NCI-H2171 treated with DMSO at 0.1 percent for 48 hours (cell line): ENCODE measurements around the gene LILRA6.
"Not testable (repeated sequence)": the region's sequence is repeated elsewhere in the genome, so short reads cannot be mapped to it uniquely, and the experiment has no call there.

Experiments used
- DNase-seq: peaks from one replicate; lab custom pipeline; 2025; lab: John Stamatoyannopoulos, UW

LILRA6 gene

GRCh38 chr19:54262470-54262869 is 19.9 kb upstream of the LILRA6 start:
- DNase-seq, result no peak

DNA sequence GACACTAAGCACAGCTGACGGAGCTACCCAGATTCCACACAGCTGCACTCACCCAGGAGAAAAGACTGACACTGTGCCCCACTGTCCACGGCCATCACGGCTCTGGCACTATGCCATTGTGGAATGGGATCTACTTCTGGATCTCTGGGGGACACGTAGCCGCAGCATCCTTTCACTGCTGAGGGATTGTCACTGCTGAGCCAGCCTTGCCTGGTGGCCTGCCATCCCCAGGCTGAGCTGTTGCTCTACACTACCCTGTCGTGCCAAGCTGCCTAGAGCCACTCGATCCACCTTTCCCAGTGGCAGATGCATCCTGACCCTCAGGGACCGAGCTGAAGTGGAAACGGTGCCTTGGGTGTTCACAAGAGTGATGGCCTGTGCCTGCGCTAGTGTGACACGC is 19.5 kb upstream of the LILRA6 start:
- DNase-seq, result no peak

GRCh38 chr19:54257116-54257480 is 14.5 kb upstream of the LILRA6 start, which contains the start of gene LILRB5:
LILRB5 (minus strand) TSS chr19:54257273; CDS start chr19:54257193, 80 bp downstream.
- no peak for DNase-seq

DNA sequence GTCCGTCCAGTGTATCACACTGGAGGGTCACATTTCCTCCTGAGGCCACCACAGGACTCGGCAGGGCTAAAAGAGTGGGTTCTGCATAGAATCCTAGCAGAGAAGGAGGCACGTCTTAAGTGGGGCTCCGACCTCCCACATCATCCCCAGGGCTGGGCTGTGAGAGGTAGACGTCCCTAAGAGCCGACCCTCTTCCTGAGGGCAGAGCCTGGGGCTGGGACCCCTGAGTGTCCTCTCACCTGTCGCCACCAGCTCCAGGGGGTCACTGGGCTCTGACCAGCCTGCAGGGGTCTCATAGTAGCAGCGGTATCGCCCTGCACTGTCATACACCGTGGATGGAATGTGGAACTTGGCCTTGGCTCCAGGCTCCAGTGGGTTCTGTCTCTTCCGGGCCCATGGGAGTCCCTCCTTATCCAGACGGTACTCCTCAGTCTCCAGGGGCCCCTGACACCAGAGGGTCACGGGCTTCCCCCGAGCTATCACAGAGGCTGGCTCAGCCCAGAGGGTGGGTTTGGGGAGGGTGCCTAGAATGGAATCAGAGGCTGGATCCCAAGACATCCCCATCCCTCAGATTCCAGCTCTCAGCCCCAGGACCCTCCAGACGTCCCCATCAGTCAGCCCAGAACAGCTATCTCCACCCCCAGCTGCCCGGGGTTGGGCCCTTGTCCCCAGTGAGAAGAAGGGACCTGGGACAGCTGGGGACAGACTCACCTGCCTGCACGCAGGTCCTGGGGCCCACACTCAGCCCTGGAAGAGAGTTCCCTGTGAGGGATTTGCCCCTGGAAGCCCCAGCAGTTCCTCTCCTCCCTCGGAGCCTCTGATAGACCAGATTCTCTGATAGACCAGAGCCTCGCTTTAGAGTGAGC is 13.9 kb upstream of the LILRA6 start:
- no peak for DNase-seq

DNA sequence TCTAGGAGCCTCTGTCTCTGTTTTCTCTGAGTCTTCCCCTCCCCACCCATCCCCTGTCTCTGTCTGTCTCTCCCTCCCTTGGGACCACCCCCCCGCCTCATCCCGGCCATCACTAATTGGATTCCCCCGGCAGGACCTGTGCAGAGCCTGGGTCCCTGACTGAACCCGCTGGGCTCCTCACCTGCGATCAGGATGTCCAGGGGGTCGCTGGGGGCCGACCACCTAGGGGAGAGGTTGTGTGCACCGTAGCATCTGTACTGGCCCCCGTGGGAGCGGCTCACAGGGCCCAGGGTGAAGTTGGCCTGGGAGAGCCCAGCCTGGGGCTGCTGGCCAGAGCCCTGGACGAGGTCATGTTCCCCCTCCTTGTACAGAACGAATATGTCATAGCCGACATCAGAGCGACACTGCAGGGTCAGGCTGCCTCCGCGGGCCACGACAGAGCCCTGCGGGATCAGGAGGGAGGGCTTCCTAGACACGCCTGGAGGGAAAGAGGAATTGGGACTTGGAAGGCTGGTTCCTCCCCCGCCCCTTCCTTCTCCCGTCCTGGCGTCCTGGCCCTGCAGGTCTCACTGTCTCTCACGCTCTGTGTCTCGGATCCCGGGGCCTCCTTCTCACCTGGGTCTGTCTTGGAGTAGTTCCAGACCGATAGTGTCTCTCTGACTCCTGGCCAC is 12.7 kb upstream of the LILRA6 start:
- no peak for DNase-seq

- peak; percentile 29 for DNase-seq
Measured at GRCh38 chr19:54254195-54254906, 11.8 kb upstream of the LILRA6 start.

DNA sequence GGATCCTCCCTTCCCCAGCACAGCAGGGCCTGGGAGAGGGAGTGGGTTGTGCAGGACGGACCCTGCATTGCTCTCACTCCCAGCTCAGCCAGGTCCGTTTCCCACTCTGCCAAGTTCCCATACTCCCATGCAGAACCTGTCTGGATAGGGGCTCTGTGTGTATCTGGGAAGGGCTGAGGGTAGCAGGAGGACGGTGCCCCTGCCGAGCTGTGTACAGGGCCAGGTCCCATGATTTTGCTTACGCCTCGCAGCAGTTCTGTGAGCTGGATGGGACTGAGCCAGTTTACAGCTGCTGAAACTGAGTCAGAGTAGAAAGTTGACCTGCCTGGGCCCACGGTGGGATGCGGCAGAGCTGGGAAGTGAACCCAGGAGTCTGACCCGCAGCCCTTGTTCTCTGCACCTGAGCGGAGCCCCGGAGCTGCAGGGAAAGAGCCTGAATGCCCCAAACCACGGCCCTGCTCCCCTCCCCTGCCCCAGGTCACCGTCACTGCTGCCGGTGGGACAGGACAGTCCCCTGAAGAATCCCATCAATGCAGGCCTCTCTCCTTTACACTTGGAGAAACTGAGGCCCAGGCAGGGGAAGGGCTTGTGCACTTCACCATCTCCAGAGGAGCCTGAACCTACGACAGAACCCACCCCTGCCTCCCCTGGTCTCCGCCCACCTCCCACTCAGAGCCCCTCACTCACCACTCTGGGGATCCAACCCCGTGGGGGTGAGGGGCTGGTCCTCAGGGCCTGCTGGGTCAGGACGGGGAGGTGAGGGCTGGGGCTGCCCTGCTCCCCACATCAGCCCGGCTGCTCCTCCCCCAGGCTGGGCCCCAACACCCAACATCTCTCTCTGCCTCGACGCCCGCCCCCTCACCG is 11.0 kb upstream of the LILRA6 start:
- DNase-seq, result no peak

DNA sequence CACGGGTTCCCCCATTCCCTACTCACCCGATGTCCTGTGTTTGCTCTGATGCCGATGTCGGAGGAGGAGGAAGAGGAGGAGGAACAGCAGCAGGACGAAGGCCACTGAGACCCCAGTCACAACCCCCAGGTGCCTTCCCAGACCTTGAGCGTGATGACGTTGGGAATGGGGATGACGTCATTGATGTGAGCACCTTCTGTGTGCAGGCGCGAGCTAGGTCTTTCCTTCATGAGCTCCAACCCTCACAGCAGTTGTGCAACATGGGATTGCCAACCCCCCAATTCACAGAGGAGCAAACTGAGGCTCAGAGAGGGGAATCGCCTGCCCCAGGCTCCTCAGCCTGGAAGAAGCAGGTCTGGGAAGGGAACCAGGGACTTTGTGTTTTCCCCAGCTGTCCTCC is 10.3 kb upstream of the LILRA6 start:
- no peak for DNase-seq

DNA sequence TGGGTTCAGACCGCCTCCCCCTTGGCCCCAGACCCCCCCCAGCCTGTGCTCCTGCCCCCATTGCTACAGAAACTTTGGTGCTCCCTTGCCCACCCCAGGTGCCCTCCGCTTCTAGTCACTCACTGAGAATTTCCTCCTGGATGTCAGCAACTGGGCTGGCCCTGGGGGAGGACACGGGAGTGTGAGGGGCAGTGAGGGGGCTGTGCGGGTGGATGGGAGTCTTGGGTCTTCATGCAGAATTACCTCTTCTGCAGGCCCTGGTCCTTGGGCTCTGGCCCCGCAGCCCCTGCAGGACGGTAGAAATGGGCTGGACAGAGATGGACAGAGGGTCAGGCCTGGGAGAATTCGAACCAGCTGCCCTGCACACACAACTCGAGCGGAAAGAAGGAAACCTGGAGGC is 9.7 kb upstream of the LILRA6 start:
- no peak for DNase-seq

DNA sequence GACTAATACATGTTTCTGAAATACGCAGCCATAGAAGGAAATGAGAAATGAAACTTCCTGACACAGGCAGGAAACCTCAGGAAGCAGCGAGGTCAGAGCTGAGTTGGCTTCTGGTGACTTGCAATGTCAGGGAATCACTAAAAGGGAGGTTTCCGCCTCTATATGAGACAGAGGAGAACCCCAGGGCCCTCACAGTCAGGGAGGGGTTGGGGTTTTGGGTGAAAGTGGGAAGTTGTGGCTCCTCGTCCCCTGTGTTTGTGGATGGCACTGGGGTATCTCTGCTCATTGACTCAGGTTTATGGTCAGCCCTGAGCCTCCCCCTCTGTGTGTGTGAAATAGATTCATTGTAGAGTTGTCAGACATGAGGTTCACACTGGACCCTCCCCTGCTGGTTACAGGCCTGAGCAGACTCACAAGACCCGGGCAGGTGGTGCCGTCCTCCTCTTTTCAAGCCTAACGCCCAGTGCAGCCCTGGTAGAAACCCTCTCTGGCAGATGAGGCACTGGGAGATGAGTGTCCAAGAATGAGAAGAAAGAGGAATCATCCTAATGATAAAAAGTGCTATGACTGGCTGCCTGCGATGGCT is 5.5 kb upstream of the LILRA6 start:
- no peak for DNase-seq

DNA sequence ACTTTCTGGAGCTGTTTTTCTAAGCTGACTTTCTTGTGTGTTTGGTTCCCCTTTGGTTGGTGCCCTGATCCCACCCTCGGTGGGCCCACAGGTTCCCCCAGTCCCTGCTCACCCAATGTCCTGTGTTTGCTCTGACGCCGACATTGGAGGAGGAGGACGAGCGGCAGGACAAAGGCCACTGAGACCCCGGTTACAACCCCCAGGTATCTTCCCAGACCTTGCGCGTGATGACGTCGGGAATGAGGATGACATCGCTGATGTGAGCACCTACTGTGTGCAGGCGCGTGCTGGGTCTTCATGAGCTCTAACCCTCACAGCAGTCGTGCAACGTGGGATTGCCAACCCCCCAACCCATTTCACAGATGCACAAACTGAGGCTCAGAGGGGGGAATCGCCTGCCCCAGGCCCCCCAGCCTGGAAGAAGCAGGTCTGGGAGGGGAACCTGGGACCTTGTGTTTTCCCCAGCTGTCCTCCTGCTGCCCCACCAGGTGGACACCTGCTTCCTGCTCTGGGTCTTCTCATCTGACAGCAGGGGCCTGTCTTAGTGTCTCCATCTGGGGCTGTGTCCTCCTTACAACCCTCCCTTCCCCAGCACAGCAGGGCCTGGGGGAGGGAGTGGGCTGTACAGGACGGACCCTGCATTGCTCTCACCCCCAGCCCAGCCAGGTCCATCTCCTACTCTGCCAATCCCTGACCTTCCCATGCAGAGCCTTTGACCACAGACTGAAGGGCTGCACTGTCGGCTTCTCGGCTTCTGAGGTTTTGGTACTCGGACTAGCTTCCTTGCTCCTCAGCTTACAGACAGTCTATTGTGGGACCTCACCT is 4.7 kb upstream of the LILRA6 start:
- DNase-seq, result no peak

DNA sequence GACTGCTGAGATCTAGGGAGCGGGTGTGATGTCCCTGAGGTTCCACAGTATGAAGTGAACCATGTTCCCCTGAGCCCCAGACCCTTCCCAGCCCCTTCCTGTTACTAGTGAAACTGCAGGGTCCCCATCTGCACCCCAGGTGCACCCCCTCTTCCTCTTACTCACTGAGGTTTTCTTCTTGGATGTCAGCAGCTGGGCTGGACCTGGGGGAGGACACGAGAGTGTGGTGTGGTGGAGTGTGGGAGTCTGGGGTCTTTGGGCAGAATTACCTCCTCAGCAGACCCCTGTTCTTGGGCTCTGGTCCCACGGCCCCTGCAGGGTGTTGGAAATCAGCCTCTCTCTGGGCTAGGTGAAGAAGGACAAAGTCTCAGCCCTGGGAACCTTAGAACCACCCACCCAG is 3.3 kb upstream of the LILRA6 start:
- DNase-seq, result no peak

- not testable (repeated sequence) for DNase-seq
Measured at GRCh38 chr19:54243809-54244208, 1.2 kb upstream of the LILRA6 start.

- DNase-seq, result not testable (repeated sequence)
Measured at GRCh38 chr19:54242234-54242633, 356 bp downstream of the LILRA6 start.

GRCh38 chr19:54240372-54241336 is 1.9 kb downstream of the LILRA6 start:
- DNase-seq, result not testable (repeated sequence)

DNA sequence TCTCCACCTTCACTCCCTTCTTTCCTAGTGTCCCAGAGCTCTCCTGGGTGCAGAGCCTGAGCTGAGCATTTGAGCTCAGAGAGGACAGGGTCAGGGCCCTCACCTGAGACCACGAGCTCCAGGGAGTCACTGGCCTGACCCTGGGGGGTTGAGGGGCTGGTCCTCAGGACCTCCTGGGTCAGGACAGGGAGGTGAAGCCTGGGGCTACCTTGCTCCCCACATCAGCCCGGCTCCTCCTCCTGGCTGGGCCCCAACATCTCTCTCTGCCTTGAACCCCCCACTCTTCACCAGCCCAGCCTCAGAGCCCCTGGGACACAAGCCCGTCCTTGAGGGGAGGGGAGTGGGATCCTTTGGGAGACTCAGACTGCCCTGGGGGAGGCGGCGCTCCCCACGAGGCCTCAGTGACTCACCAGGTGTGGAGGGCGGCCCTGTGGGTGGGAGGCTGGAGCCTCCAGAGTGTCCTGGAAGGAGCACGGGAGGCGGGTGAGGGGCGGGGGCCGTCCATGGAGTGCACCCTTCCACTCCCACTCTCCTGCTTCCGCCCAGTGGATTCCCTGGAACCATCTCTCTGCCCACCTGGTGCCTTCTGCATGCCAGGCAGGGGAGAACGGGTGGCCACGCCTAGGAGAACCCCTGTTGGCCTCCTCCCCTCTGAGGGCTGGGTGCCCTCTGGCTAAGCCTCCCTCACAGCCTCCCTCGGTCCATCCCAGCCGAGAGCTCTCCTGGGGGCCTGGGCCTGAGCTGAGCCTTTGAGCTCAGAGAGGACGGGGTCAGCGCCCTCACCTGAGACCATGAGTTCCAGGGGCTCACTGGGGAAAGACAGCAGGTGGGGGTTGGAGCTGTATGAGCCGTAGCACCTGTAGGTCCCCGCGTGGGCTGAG is 2.9 kb downstream of the LILRA6 start:
- DNase-seq, result not testable (repeated sequence)

DNA sequence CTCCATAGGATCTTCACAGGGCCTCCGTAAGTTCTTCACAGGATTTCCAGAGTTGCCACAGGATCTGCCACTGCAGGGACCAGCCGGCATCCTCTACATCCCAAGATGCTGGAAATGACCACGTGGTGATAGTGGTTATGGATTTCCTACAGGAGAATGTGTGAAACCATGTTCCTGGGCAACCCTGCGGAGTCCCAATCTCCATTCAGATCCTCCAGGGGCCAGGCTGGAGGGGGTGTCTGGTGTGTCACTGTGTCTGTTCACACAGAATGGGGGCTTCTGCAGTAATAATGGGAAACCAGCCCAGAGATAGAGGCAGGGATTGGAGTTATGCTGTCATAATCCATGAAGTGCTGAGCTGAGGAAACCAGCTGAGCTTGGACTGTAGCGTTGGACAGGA is 8.6 kb downstream of the LILRA6 start:
- DNase-seq, result no peak
